Ishikawa (cell line): Measurements from ENCODE around the gene VEZF1.
A peak's percentile ranks its signal among the peaks of the same experiment; 100 is the strongest.

Experiments
- CREB1 ChIP-seq: IDR thresholded peaks from 2 replicates; pipeline ENCODE4 v1.6.1; 2012; ENCODE audit warnings: low read depth
- EP300 ChIP-seq: IDR thresholded peaks from 2 replicates; pipeline ENCODE4 v1.6.1; 2012; ENCODE audit warnings: borderline replicate concordance
- FOXM1 ChIP-seq: IDR thresholded peaks from 2 replicates; pipeline ENCODE4 v1.6.1; 2012; ENCODE audit warnings: low read depth, borderline replicate concordance
- NFIC ChIP-seq: IDR thresholded peaks from 2 replicates; pipeline ENCODE4 v1.6.1; 2012
- RAD21 ChIP-seq: IDR thresholded peaks from 2 replicates; pipeline ENCODE4 v1.6.1; 2012; ENCODE audit warnings: low read depth
- TAF1 ChIP-seq: IDR thresholded peaks from 2 replicates; pipeline ENCODE4 v1.6.1; 2012; ENCODE audit warnings: low read depth, mild to moderate bottlenecking
- TCF12 ChIP-seq: IDR thresholded peaks from 2 replicates; pipeline ENCODE4 v1.6.1; 2012; ENCODE audit warnings: low read depth
- TEAD4 ChIP-seq: IDR thresholded peaks from 2 replicates; pipeline ENCODE4 v1.6.1; 2012
- YY1 ChIP-seq: IDR thresholded peaks from 2 replicates; pipeline ENCODE4 v1.6.1; 2012; ENCODE audit warnings: low read depth
- ZBTB7A ChIP-seq: IDR thresholded peaks from 2 replicates; pipeline ENCODE4 v1.6.1; 2012; ENCODE audit warnings: low read depth
- TF ChIP-seq, protein P1 (sequence below): IDR thresholded peaks from 2 replicates; pipeline ENCODE4 v1.6.1; 2012; ENCODE audit warnings: low read depth, mild to moderate bottlenecking
- TF ChIP-seq, protein P2 (sequence below): IDR thresholded peaks from 2 replicates; pipeline ENCODE4 v1.6.1; 2012
- TF ChIP-seq, protein P3 (sequence below): IDR thresholded peaks from 2 replicates; pipeline ENCODE4 v1.6.1; 2012

DNA sequence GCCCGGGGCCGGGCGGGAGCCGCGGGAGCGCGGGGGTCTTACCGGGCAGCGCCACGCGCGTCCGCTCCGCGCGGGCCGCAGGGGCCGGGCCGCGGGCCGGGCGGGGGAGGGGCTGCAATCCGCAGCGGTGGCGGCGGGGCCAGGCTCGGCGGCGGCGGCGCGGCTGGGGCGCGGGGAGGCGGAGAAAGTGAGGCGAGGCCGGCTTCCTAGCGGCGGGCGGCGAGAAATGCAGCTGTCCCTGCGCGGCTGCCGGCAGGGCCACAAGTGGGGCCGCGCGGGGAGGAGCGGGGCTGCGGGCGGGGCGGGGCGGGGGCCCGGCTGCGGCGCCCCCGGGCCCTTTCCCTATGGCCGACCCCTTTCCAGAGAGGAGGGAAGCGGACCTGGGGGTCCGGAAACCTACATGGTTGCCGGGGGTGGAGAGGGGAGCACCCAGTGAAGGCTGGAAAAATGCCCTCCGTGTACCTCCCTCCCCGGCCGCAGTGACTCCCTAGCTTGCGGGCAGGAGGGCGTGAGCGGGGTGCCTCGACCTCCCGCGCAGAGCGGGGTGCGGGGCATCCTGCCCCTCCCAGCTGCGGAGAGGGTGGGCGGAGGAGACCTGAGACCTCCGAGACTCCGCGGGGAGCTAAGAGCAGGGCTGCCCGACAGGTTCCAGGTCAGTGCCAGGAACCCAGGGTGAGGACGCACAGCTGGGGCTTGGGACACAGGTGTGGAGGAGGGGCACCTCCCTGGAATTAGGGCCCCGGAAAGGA lies 32.7 kb downstream of the VEZF1 start, which contains the start of gene CUEDC1:
- TF ChIP-seq NFIC (peak; percentile 86), EP300 (peak; percentile 88), FOXM1 (peak; percentile 65; the same call in 1 of the 2 replicates), YY1 (no peak), TAF1 (peak; percentile 46), CREB1 (no peak), ZBTB7A (peak; percentile 91), TCF12 (peak; percentile 94), RAD21 (peak; percentile 19; the same call in 1 of the 2 replicates), TEAD4 (peak; percentile 47)
- TF ChIP-seq, protein P1, sequence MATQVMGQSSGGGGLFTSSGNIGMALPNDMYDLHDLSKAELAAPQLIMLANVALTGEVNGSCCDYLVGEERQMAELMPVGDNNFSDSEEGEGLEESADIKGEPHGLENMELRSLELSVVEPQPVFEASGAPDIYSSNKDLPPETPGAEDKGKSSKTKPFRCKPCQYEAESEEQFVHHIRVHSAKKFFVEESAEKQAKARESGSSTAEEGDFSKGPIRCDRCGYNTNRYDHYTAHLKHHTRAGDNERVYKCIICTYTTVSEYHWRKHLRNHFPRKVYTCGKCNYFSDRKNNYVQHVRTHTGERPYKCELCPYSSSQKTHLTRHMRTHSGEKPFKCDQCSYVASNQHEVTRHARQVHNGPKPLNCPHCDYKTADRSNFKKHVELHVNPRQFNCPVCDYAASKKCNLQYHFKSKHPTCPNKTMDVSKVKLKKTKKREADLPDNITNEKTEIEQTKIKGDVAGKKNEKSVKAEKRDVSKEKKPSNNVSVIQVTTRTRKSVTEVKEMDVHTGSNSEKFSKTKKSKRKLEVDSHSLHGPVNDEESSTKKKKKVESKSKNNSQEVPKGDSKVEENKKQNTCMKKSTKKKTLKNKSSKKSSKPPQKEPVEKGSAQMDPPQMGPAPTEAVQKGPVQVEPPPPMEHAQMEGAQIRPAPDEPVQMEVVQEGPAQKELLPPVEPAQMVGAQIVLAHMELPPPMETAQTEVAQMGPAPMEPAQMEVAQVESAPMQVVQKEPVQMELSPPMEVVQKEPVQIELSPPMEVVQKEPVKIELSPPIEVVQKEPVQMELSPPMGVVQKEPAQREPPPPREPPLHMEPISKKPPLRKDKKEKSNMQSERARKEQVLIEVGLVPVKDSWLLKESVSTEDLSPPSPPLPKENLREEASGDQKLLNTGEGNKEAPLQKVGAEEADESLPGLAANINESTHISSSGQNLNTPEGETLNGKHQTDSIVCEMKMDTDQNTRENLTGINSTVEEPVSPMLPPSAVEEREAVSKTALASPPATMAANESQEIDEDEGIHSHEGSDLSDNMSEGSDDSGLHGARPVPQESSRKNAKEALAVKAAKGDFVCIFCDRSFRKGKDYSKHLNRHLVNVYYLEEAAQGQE = no peak
- TF ChIP-seq, protein P2, sequence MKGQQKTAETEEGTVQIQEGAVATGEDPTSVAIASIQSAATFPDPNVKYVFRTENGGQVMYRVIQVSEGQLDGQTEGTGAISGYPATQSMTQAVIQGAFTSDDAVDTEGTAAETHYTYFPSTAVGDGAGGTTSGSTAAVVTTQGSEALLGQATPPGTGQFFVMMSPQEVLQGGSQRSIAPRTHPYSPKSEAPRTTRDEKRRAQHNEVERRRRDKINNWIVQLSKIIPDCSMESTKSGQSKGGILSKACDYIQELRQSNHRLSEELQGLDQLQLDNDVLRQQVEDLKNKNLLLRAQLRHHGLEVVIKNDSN = peak; percentile 19; the same call in 1 of the 2 replicates
- TF ChIP-seq, protein P3, sequence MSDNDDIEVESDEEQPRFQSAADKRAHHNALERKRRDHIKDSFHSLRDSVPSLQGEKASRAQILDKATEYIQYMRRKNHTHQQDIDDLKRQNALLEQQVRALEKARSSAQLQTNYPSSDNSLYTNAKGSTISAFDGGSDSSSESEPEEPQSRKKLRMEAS = peak; percentile 36; the same call in 1 of the 2 replicates
